Kidney epithelial cell (primary cell): ENCODE measurements around the gene ALKBH1. TPM values are rescaled to one million over a fixed set of nuclear protein-coding genes. Genes with fewer than 3 reads are reported as not detected.

Source experiments
- DNase-seq: peaks from one replicate; pipeline ENCODE4 v3.0.0-alpha.2; 2010; ENCODE audit warnings: low read depth
- H3K27me3 ChIP-seq: 2 replicates; pipeline ENCODE4 v1.6.0; 2011; ENCODE audit warnings: low read length; ENCODE audit not compliant: control insufficient read depth, insufficient read depth
- H3K36me3 ChIP-seq: 2 replicates; pipeline ENCODE4 v1.5.1; 2011; ENCODE audit warnings: low read length; ENCODE audit not compliant: control insufficient read depth, insufficient read depth
- H3K4me3 ChIP-seq: 2 replicates; pipeline ENCODE4 v1.5.1; 2011; ENCODE audit warnings: low read depth, mild to moderate bottlenecking, control low read depth, low read length
- total RNA-seq: library from RNA; depleted of rRNA; stranded (reverse); fragments of >200 nt; gene quantifications from 2 replicates; pipeline ENCODE4 v1.2.3, GENCODE V29; 2015
- TF ChIP-seq, protein P1 (sequence below): IDR thresholded peaks from 2 replicates; pipeline ENCODE4 v1.5.1; 2011; ENCODE audit warnings: mild to moderate bottlenecking, moderate library complexity, low read length, control low read depth, inconsistent platforms; ENCODE audit not compliant: insufficient read depth, poor library complexity, severe bottlenecking

ALKBH1 gene
- total RNA-seq, 1 donor from 2014 or later, result 12.9 TPM

- DNase-seq, result no peak
- H3K36me3 ChIP-seq, result no peaks in the 10 kb centered on the region
- TF ChIP-seq, protein P1, sequence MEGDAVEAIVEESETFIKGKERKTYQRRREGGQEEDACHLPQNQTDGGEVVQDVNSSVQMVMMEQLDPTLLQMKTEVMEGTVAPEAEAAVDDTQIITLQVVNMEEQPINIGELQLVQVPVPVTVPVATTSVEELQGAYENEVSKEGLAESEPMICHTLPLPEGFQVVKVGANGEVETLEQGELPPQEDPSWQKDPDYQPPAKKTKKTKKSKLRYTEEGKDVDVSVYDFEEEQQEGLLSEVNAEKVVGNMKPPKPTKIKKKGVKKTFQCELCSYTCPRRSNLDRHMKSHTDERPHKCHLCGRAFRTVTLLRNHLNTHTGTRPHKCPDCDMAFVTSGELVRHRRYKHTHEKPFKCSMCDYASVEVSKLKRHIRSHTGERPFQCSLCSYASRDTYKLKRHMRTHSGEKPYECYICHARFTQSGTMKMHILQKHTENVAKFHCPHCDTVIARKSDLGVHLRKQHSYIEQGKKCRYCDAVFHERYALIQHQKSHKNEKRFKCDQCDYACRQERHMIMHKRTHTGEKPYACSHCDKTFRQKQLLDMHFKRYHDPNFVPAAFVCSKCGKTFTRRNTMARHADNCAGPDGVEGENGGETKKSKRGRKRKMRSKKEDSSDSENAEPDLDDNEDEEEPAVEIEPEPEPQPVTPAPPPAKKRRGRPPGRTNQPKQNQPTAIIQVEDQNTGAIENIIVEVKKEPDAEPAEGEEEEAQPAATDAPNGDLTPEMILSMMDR, result no peak
- no peak overlapping the region for H3K4me3 ChIP-seq
- no peaks in the 10 kb centered on the region for H3K27me3 ChIP-seq
Measured at GRCh38 chr14:77649326-77649725, 58.5 kb downstream of the ALKBH1 start.

- TF ChIP-seq, protein P1, result no peak
- DNase-seq, result no peak
- no peaks in the 10 kb centered on the region for H3K27me3 ChIP-seq
- no peak overlapping the region for H3K4me3 ChIP-seq
- H3K36me3 ChIP-seq, result no peaks in the 10 kb centered on the region
Measured at GRCh38 chr14:77648520-77649200, 59.2 kb downstream of the ALKBH1 start.

DNA sequence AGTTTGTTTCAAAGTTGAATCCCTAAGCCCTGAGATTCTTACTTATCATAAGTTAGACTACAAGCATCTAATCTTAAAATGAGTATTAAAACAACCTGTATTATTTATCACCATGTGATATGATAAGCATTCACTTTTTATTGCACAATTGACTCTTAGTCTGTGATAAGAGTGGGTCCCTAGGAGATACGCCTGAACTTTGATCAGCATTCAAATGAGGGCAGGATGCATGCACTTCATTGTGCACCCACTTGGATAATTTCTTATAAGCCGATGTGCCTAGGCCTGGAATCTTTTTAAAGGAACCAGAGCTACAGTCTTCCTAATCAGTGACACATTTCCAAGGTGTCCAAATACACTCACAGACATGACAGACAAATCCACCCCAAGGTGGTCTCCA, 60.0 kb downstream of the ALKBH1 start:
- TF ChIP-seq, protein P1, result no peak
- no peak for DNase-seq
- Histone ChIP-seq H3K36me3 (no peaks in the 10 kb centered on the region), H3K4me3 (no peak overlapping the region), H3K27me3 (no peaks in the 10 kb centered on the region)

DNA sequence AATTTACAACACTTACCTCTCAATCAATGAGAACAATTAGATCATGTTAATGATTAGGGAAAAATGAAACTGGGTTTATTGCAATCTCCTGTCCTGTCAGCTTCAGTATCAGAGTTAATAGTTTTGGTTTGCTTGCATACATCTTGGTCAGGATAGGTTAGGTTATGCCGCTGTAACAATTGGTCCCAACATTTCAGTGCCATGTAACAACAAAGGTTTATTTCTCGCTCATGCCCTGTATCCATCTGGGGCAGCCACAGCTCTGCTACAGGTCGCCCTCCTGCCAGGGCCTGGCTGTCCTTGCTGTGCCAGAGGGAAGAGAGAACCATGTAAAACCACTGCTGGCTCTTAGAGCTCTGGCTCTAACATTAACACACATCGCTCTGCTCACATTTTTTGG, 60.9 kb downstream of the ALKBH1 start:
- no peak for DNase-seq
- H3K4me3 ChIP-seq, result no peak overlapping the region
- TF ChIP-seq, protein P1, result no peak
- no peaks in the 10 kb centered on the region for H3K36me3 ChIP-seq
- no peaks in the 10 kb centered on the region for H3K27me3 ChIP-seq

GRCh38 chr14:77645520-77646230, 62.1 kb downstream of the ALKBH1 start:
- no peak for DNase-seq
- Histone ChIP-seq H3K36me3 (no peaks in the 10 kb centered on the region), H3K4me3 (no peak overlapping the region), H3K27me3 (no peaks in the 10 kb centered on the region)
- TF ChIP-seq, protein P1, result no peak

- Histone ChIP-seq H3K36me3 (no peaks in the 10 kb centered on the region), H3K4me3 (no peak overlapping the region), H3K27me3 (no peaks in the 10 kb centered on the region)
- no peak for DNase-seq
- TF ChIP-seq, protein P1, result no peak
Measured at GRCh38 chr14:77642407-77642806, 65.4 kb downstream of the ALKBH1 start.
